SH-SY5Y (cell line): ENCODE measurements around the gene PMF1.

Source experiments
- GATA2 ChIP-seq: IDR thresholded peaks from 2 replicates; pipeline ENCODE4 v1.6.1; 2011; ENCODE audit warnings: mild to moderate bottlenecking, low read depth, low read length
- GATA3 ChIP-seq: IDR thresholded peaks from 2 replicates; pipeline ENCODE4 v1.6.1; 2011; ENCODE audit warnings: low read depth, mild to moderate bottlenecking, low read length, moderate library complexity

DNA sequence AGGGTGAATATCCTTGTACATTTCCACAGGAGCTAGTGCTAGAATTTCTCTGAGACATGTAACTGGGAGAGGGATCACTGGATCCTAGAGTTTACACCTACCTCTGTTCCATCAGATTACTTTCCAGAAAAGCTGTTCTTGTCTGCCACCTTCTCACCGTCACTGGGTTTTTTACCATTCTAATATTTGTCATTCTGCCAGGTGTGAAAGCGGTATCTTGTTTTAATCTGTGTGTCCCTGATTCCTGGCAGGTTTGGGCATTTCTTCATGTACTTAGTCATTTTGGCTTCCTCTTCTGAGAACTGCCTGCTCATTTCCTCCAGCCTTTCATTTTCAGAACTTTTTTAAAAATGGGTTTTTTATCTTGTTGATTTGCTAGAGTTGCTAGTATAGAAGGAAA lies 5.1 kb downstream of the PMF1 start:
- TF ChIP-seq GATA2: no peak
- TF ChIP-seq GATA3: no peak
